ENCODE data around the gene CSTF1. TPM values are rescaled to one million over a fixed set of nuclear protein-coding genes. Genes with fewer than 3 reads are reported as not detected.

CSTF1 gene
- total RNA-seq, 4 donors from 2014 or later: 4.8 to 28.9 (median 14.3) TPM

- no peak for DNase-seq
- Histone ChIP-seq H3K27ac (no peak overlapping the region), H3K4me1 (no peaks in the 10 kb centered on the region), H3K27me3 (no peaks in the 10 kb centered on the region), H3K36me3 (peaks cover 0 to 27% (median 0%) of the 10 kb centered on the region in 3 donors), H3K9me3 (no peaks in the 10 kb centered on the region), H3K4me3 (no peak overlapping the region)
- TF ChIP-seq CTCF (IDR thresholded peaks at IDR 0.05) (no peak), POLR2A (IDR thresholded peaks at IDR 0.05) (no peak)
Measured at GRCh38 chr20:56381501-56381900, 10.9 kb upstream of the CSTF1 start.

GRCh38 chr20:56382696-56383095 lies 9.7 kb upstream of the CSTF1 start:
- Histone ChIP-seq H3K4me1 (no peaks in the 10 kb centered on the region), H3K27me3 (no peaks in the 10 kb centered on the region), H3K36me3 (peaks cover 0 to 27% (median 0%) of the 10 kb centered on the region in 3 donors), H3K4me3 (no peak overlapping the region), H3K9me3 (no peaks in the 10 kb centered on the region), H3K27ac (no peak overlapping the region)
- no peak for DNase-seq
- no peak for TF ChIP-seq CTCF (IDR thresholded peaks at IDR 0.05)
- no peak for TF ChIP-seq POLR2A (IDR thresholded peaks at IDR 0.05)

GRCh38 chr20:56383334-56383733 lies 9.1 kb upstream of the CSTF1 start:
- no peaks in the 10 kb centered on the region for H3K9me3 ChIP-seq
- no peak for TF ChIP-seq CTCF (IDR thresholded peaks at IDR 0.05)
- TF ChIP-seq POLR2A (IDR thresholded peaks at IDR 0.05): no peak
- H3K4me3 ChIP-seq: no peak overlapping the region
- no peaks in the 10 kb centered on the region for H3K27me3 ChIP-seq
- H3K27ac ChIP-seq: no peak overlapping the region
- DNase-seq: no peak
- no peaks in the 10 kb centered on the region for H3K4me1 ChIP-seq
- peaks cover 0 to 27% (median 0%) of the 10 kb centered on the region in 3 donors for H3K36me3 ChIP-seq

- DNase-seq: no peak
- TF ChIP-seq POLR2A (IDR thresholded peaks at IDR 0.05): no peak
- no peak for TF ChIP-seq CTCF (IDR thresholded peaks at IDR 0.05)
- no peaks in the 10 kb centered on the region for H3K27me3 ChIP-seq
- H3K27ac ChIP-seq: no peak overlapping the region
- no peaks in the 10 kb centered on the region for H3K9me3 ChIP-seq
- no peak overlapping the region for H3K4me3 ChIP-seq
- H3K4me1 ChIP-seq: no peaks in the 10 kb centered on the region
- H3K36me3 ChIP-seq: peaks cover 0 to 21% (median 0%) of the 10 kb centered on the region in 3 donors
Measured at GRCh38 chr20:56385130-56385529, 7.3 kb upstream of the CSTF1 start.

GRCh38 chr20:56386219-56386618 lies 6.2 kb upstream of the CSTF1 start:
- no peak overlapping the region for H3K27ac ChIP-seq
- peaks cover 0 to 4% (median 1%) of the 10 kb centered on the region in 4 donors for H3K4me1 ChIP-seq
- H3K4me3 ChIP-seq: no peak overlapping the region
- TF ChIP-seq POLR2A (IDR thresholded peaks at IDR 0.05): no peak
- no peak for TF ChIP-seq CTCF (IDR thresholded peaks at IDR 0.05)
- H3K27me3 ChIP-seq: no peaks in the 10 kb centered on the region
- no peaks in the 10 kb centered on the region for H3K9me3 ChIP-seq
- DNase-seq: no peak
- peaks cover 0 to 21% (median 0%) of the 10 kb centered on the region in 3 donors for H3K36me3 ChIP-seq

- Histone ChIP-seq H3K9me3 (no peaks in the 10 kb centered on the region), H3K4me1 (peaks cover under 1 to 14% (median 11%) of the 10 kb centered on the region in 4 donors), H3K27me3 (no peaks in the 10 kb centered on the region), H3K36me3 (peaks cover 0 to 17% (median 0%) of the 10 kb centered on the region in 3 donors), H3K4me3 (no peak overlapping the region), H3K27ac (no peak overlapping the region)
- TF ChIP-seq CTCF (IDR thresholded peaks at IDR 0.05) (no peak), POLR2A (IDR thresholded peaks at IDR 0.05) (no peak)
- no peak for DNase-seq
Measured at GRCh38 chr20:56388882-56389281, 3.6 kb upstream of the CSTF1 start.

Data from Peyer's patch (tissue), 4 donors.